HG03565 (cell line): ENCODE results near the gene CACHD1.

ENCODE experiments used
- ATAC-seq: cut with Tn5 transposase; IDR thresholded peaks from one replicate; pipeline ENCODE4 v1.9.1; 2021; ENCODE audit warnings: mild to moderate bottlenecking, moderate library complexity; ENCODE audit not compliant: unreplicated experiment

CACHD1 gene

DNA sequence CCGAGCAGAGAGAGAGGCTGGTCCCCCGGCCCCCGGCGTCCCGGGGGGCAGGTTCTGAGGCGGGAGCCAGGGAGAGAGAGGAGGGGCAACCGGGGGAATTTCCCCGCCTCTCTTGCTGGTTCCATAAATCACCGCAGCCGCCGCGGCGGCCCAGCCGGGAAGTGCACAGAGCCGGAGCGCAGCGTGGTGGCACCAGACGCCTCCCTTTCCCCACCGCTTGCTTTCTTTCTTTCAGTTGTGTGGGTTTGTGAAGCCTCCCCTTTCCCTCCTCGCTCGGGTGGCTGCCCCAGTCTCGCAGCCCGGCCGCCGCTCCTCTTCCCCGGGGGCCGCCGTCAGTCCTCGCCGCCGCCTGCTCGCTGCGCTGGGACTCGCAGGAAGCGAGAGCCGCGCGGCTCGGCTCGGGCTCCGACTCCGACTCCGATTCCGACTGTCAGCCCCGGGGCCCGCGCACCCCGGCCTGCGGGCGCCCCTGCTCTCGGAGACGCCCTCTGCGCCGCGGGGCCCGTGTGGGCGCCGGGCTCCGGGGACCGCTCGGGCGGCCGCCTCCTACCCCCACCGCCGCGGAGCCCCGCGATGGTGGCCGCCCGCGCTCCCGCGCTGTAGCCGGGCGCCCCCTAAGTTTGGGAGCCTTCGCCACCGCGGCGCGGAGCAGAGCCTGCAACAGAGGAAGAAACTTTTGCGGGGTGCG is at the start of gene CACHD1:
Gene CACHD1 (plus strand): TSS at position 153 of the 688 bp plus-strand sequence. CDS start 616 bp downstream, outside the sequence.
- ATAC-seq: peak; percentile 63

- no peak for ATAC-seq
Observed at GRCh38 chr1:64421377-64421776, 48.6 kb upstream of the CACHD1 start.

GRCh38 chr1:64423526-64423925 is 46.4 kb upstream of the CACHD1 start:
- ATAC-seq: no peak

DNA sequence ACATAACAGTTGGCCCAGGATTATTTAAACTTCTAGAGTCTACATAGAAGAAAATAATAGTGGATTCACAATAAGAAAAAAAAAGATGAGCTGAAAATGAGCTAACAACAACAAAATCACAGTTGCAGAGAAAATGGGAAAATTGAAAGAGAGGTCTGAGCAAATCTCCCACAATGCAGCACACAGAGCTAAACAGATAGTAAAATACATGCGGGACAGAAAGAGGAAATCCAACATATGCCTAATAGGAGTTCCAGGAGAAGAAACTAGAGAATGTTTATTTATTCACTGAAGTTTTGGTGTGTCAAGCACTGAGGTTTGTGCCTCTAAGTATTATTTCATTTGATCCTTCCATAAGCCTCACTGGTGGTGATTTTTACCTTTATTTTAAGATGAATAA is 45.5 kb upstream of the CACHD1 start:
- no peak for ATAC-seq

- ATAC-seq: no peak
Observed at GRCh38 chr1:64425521-64425920, 44.4 kb upstream of the CACHD1 start.

- ATAC-seq: no peak
Observed at GRCh38 chr1:64426681-64427080, 43.2 kb upstream of the CACHD1 start.

GRCh38 chr1:64427879-64428278 is 42.0 kb upstream of the CACHD1 start:
- ATAC-seq: no peak

DNA sequence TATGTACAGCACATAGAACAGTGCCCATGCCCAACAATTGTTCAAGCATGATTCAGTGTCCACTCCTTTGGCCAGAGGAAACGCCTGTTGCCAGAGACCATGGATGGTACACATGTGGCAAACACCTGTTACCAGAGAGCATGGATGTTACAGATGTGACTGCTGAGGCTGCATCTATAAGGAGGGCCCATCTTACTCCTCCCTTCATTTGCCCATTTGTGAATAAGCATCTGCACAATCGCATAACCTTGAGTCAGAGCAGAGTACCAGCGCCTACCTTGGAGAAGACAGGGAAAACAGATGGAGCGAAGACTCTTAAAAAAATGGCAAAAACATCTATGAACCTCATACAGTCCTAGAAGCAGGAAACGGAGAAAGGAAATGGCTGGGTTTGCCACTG is 36.6 kb upstream of the CACHD1 start:
- no peak for ATAC-seq

GRCh38 chr1:64433747-64434146 is 36.2 kb upstream of the CACHD1 start:
- ATAC-seq: no peak

- no peak for ATAC-seq
Observed at GRCh38 chr1:64435000-64435399, 34.9 kb upstream of the CACHD1 start.

- no peak for ATAC-seq
Observed at GRCh38 chr1:64437453-64437852, 32.5 kb upstream of the CACHD1 start.

GRCh38 chr1:64440183-64440826 is 29.6 kb upstream of the CACHD1 start:
- no peak for ATAC-seq

- ATAC-seq: no peak
Observed at GRCh38 chr1:64451440-64451839, 18.5 kb upstream of the CACHD1 start.

GRCh38 chr1:64453688-64454087 is 16.2 kb upstream of the CACHD1 start:
- no peak for ATAC-seq

DNA sequence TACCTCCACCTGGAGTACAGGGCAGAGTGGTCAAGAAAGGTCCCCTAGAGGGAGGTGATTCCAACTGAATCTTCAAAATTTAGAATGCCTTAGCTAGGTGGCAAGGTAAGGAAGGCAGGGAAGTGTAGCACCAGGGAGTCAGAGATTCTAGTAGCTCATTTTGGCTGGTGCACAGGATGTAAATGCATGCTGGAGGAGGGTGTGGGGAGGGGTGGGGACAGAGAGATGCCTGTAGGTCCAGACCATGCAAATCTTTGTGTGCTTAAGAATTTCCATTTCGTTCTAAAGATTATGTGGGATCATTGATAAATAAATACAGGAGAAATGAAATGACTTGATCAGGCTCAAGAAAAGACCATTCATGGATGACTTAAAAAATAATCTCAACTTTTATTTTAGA is 11.0 kb upstream of the CACHD1 start:
- no peak for ATAC-seq

DNA sequence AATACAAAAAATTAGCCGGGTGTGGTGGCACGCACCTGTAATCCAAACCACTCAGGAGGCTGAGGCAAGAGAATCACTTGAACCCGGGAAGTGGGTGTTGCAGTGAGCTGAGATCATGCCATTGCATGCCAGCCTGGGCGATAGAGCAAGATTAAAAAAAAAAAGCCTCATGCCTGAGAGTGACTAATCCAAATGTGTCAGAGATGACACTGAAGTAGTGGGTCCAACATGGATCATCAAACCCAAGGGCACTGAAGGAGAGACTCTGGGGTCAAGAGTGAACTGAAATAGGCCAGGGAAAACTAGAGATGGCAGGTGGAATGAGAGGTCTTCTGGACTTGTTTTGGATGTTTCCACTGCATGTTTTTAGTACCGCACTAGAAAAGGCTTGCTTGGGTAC is 10.2 kb upstream of the CACHD1 start:
- no peak for ATAC-seq

GRCh38 chr1:64466033-64466432 is 3.9 kb upstream of the CACHD1 start:
- ATAC-seq: no peak

DNA sequence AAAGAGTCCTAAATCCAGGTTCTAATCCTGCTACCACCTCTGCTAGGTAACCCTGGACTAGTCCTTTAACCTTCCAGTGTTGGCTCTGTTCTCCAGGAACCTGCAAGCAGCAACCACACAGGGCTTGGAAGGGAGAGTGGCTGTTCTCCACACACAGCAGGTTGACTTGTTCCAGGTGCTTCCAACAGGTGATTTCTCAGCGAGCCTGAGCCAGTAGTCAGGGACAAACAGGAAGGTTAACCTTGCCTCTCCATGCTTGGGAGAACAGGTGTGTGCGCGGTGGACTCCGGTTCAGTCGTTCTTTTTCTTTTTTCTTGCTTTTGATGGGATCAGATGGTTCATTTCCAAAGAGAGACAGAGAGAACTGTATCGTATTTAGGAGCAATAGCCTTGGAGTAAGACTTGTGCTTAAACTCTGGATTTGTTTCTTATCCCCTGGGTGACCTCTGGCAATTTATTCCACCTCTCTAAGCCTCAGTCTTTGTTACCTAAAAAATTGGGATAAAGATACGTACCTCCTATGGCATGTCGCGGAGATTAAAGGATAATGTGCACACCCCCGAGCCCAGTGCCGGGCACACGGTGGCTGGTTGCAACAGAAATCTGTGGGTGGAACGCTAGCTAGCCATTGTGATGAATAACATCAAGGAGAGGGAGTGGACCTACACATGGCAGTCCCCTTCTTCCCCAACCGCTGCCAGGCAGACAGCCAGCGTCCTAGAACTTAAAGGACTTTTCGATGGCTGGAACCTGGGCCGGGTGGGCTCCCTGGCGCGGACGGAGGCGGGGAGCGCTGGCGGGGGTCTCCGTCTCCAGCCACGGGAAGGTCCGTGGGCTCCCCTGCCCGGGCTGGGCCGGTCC is 583 bp upstream of the CACHD1 start:
- ATAC-seq: no peak

GRCh38 chr1:64470665-64471217 is 812 bp downstream of the CACHD1 start:
- peak; percentile 13 for ATAC-seq

DNA sequence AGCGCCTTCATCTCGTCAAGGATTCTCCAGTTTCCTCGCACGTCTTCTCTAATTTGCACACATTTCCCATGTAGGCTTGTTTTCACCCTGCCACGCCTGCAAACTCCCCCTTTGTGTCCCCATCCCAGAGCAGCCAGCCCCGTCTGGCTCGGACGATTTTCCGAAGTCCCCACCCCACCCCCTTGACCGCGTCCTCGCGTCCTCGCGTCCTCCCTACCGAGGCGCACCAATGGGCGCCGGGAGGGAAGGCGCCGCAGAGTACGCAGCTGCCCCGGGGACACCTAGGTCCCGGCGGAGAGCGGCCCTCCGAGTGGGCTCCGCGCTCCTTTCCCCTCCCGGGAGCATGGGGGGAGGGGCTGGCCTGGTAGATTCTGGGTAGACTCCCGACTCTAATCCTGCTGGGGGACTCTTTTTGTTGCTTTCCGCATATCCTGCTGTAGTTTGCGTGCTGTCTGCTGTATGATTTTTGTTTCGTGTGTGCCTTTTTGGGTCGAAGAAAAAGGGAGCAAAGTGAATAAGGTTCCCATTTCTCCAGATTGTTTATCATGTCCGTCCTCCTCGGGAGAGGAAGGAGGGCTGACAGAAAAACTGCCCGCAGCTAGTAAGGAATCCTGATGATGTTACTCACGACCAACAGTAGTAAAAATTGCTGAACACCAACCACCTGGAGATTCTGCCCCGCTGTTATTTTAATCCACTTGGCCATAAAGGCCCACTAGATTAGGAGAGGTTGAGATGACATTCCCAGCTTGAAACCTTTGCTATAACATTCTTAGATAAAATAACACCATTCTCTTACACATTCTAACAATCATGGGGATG is 1.5 kb downstream of the CACHD1 start:
- ATAC-seq: no peak

DNA sequence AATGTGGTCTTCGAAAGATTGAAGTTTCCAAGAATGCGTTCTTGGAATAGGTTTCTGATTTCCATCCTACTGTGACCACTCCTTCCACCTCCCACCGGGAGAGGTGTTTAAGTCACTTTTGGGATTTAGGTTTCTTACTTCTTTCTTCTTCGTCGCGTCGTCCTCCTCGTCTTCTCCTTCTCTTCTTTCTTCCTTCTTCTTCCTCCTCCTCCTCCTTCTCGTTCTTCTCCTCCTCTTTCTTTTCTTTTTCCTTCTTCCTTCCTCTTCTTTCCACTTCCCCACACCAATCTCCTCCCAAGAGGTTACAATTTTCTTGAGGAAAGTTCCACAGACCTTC is 2.1 kb downstream of the CACHD1 start:
- ATAC-seq: no peak
